Measurements from ENCODE around the gene E2F4. TPM values are rescaled to one million over a fixed set of nuclear protein-coding genes. Genes with fewer than 3 reads are reported as not detected.

Gene E2F4
- total RNA-seq, 1 donor from 2014 or later = 113 TPM

DNA sequence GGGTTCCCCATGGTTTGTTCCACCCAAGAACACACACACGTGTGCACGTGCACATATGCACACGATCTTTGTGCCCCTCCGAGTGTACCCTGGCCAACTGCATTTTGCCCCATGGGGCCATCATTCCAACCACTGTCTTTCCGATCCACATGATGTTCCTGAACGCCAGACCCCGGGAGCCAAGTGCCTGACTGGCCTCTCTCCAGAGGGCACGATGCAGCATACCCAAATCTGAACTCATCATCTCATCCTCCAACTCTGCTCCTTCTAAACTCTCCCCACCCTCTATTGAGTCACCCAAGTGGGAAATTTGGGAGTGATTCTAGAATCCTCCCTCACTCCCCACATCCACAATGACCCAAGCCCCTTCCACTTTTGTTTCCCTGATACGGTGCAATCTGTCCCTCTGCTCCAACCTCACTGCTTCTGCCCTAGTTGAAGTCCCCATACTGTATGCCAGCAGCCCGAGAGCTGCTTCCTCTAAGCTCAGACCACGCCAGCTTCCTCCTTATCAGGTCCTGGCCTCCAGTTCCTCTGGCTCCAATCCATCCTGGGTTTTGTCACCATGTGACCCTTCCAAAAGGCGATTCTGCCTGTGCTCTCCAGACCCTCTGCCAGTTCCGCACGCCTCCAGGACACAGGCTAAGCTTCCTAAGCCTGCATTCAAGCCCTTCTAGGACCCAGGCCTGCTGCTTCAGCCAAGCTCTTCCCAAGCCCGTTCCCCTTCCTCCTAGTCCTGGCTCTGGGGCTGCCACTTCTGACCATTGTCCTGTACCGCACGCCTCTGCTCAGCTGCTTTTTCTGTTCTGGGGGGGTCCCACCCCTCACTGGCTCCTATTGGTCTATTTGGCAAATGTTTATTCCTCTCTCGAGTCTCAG lies 24.9 kb downstream of the E2F4 start:
- H3K27me3 Mint-ChIP-seq (ENCODE audit: unreplicated experiment) = peaks cover 30% of the 10 kb centered on the region
- H3K36me3 Mint-ChIP-seq (ENCODE audit: low read depth, unreplicated experiment) = peaks cover 28% of the 10 kb centered on the region
- DNase-seq (ENCODE audit: low spot score) = peak; percentile 50
- peaks cover 60% of the 10 kb centered on the region for H3K4me1 Mint-ChIP-seq (ENCODE audit: unreplicated experiment)
- H3K27ac Mint-ChIP-seq (ENCODE audit: unreplicated experiment) = peak overlapping the region; percentile 99
- TF ChIP-seq, protein P1, sequence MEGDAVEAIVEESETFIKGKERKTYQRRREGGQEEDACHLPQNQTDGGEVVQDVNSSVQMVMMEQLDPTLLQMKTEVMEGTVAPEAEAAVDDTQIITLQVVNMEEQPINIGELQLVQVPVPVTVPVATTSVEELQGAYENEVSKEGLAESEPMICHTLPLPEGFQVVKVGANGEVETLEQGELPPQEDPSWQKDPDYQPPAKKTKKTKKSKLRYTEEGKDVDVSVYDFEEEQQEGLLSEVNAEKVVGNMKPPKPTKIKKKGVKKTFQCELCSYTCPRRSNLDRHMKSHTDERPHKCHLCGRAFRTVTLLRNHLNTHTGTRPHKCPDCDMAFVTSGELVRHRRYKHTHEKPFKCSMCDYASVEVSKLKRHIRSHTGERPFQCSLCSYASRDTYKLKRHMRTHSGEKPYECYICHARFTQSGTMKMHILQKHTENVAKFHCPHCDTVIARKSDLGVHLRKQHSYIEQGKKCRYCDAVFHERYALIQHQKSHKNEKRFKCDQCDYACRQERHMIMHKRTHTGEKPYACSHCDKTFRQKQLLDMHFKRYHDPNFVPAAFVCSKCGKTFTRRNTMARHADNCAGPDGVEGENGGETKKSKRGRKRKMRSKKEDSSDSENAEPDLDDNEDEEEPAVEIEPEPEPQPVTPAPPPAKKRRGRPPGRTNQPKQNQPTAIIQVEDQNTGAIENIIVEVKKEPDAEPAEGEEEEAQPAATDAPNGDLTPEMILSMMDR (IDR thresholded peaks at IDR 0.05; ENCODE audit: unreplicated experiment) = no peak
- peak overlapping the region; percentile 57 for H3K4me3 Mint-ChIP-seq (ENCODE audit: unreplicated experiment)
- H3K9me3 Mint-ChIP-seq (ENCODE audit: unreplicated experiment) = no peaks in the 10 kb centered on the region

DNA sequence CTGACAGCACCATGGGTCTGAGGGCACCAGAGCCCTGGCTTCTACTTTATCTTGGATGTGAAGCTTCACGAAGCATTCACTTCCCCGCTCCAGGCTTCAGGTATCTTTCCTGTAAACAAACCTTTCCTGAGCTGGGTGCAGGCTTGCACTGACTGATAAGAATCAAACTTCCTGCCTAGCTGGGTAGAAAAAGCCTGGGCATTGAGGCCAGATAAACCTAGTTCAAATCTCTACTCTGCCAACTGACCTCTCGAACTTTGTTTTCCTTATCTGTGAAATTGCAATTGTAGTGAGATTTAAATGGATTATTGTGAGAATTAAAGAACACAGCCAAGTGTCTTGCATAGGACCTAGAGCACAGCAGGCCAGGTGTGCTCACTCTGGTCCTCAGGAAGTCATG lies 32.0 kb downstream of the E2F4 start:
- peaks cover 19% of the 10 kb centered on the region for H3K27me3 Mint-ChIP-seq (ENCODE audit: unreplicated experiment)

DNA sequence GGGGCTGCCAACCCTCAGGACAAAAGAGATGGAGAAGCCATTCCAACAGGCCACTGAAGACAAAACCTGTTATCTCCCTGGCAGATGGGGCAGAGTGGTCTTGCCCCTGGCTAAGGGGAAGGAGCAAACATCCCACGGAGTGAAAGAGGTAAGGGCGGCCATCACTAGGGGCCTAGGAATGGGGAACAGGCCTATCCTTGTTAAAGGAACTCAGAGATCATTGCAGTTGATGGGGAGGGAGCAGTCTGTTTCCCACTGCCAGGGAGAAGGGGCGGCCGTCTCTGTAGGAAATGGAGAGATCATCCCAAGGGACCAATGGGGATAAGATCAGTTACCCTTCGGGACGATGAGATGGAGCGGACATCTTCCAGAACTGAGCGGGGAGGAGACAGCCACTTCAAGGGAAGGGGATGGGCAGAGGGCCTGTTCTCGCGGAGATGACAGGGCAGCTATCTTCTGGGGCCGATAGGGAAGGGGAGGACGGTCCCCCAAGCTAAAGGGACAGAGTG lies 34.4 kb downstream of the E2F4 start:
- Mint-ChIP-seq H3K36me3 (ENCODE audit: low read depth, unreplicated experiment) (peaks cover 25% of the 10 kb centered on the region), H3K27me3 (ENCODE audit: unreplicated experiment) (peaks cover 23% of the 10 kb centered on the region), H3K27ac (ENCODE audit: unreplicated experiment) (peak overlapping the region; percentile 65), H3K9me3 (ENCODE audit: unreplicated experiment) (no peaks in the 10 kb centered on the region), H3K4me1 (ENCODE audit: unreplicated experiment) (peaks cover 50% of the 10 kb centered on the region), H3K4me3 (ENCODE audit: unreplicated experiment) (peak overlapping the region; percentile 99)
- TF ChIP-seq, protein P1 (IDR thresholded peaks at IDR 0.05; ENCODE audit: unreplicated experiment) = no peak
- no peak for DNase-seq (ENCODE audit: low spot score)

More for the DNA sequence above, 32.0 kb downstream of the E2F4 start:
- Mint-ChIP-seq H3K27ac (ENCODE audit: unreplicated experiment) (peak overlapping the region; percentile 55), H3K4me3 (ENCODE audit: unreplicated experiment) (no peak overlapping the region), H3K9me3 (ENCODE audit: unreplicated experiment) (no peaks in the 10 kb centered on the region), H3K4me1 (ENCODE audit: unreplicated experiment) (peaks cover 67% of the 10 kb centered on the region), H3K36me3 (ENCODE audit: low read depth, unreplicated experiment) (peaks cover 31% of the 10 kb centered on the region)
- no peak for DNase-seq (ENCODE audit: low spot score)
- TF ChIP-seq, protein P1 (IDR thresholded peaks at IDR 0.05; ENCODE audit: unreplicated experiment) = no peak

DNA sequence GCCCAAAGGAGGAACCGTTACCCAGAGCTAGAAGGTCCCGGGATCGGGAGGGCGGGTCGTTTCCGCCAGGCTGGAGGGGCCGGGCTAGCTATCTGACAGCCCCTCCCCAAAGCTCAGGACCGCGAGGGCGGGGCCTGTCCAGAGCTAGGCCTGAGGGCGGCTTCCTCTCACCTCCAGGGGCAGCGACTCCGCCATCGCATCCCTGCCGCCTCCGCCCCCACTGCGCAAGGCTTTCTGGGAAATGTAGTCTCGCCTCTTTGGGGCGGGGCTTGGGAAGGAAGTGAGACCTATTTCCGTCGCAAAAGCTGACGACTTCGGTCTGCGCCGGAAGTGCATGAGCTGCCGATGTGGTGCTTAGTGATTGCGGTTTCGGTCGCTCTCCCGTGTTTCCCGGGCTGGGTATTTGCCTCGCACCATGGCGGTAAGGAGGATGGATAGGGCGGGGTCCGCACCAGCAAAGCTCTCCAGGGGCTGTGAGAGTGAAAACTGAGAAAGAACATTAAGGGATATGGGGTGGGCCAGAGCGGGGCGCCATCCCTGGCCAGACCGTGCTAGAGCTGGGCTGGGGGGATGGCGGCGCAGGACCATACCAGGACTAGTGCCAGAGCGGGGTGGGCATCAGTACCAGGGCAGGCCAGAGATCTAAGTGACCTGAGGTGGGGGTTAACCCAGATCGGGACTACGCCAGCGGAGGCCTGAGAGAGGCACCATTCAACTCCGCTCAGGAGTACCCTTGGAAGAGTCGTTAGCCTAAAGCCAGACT lies 35.0 kb downstream of the E2F4 start, which contains the start of gene TMEM208:
Gene TMEM208 (plus strand): TSS at position 327 of the 763 bp plus-strand sequence. CDS start 89 bp downstream, at position 416.
- Mint-ChIP-seq H3K4me1 (ENCODE audit: unreplicated experiment) (peaks cover 50% of the 10 kb centered on the region), H3K27ac (ENCODE audit: unreplicated experiment) (peak within 1 kb of the TSS; percentile 95)

More for the DNA sequence above, 35.0 kb downstream of the E2F4 start, which contains the start of gene TMEM208:
- DNase-seq (ENCODE audit: low spot score) = peak; percentile 98
- H3K27me3 Mint-ChIP-seq (ENCODE audit: unreplicated experiment) = peaks cover 27% of the 10 kb centered on the region
- peak within 1 kb of the TSS; percentile 99 for H3K4me3 Mint-ChIP-seq (ENCODE audit: unreplicated experiment)
- H3K9me3 Mint-ChIP-seq (ENCODE audit: unreplicated experiment) = no peaks in the 10 kb centered on the region
- H3K36me3 Mint-ChIP-seq (ENCODE audit: low read depth, unreplicated experiment) = peaks cover 25% of the 10 kb centered on the region
- TF ChIP-seq, protein P1 (IDR thresholded peaks at IDR 0.05; ENCODE audit: unreplicated experiment) = no peak

Measured in endothelial cell (in vitro differentiated cells).